Gastroesophageal sphincter (tissue), 4 donors: Measurements from ENCODE around the gene AKAP9. TPM values are rescaled to one million over a fixed set of nuclear protein-coding genes. Genes with fewer than 3 reads are reported as not detected.

Experiments
- ATAC-seq: fragments of 150-250 bp; one replicate; pipeline ENCODE4 v1.9.1; 2016; ENCODE audit warnings: mild to moderate bottlenecking, moderate library complexity
- H3K27ac ChIP-seq, 4 donors: fragments of 200-600 bp; sonication (generic) in 3 of 4; 1 replicate in 3 of 4; 2 replicates in 1 of 4; pipeline ENCODE4 v1.5.1; 2016 to 2019
- H3K27me3 ChIP-seq: fragments of 200-600 bp; sonication (generic); one replicate; pipeline ENCODE4 v1.5.1; 2019
- H3K36me3 ChIP-seq, 2 donors: fragments of 200-600 bp; sonication (generic); one replicate each; pipeline ENCODE4 v1.5.1; 2019; ENCODE audit warnings: control low read depth in 1 of 2
- H3K4me1 ChIP-seq, 3 donors: fragments of 200-600 bp; sonication (generic); 1 replicate in 2 of 3; 2 replicates in 1 of 3; pipeline ENCODE4 v1.5.1; 2016 to 2019; ENCODE audit warnings: control low read depth in 2 of 3
- H3K4me3 ChIP-seq, 2 donors: fragments of 200-600 bp; sonication (generic); one replicate each; pipeline ENCODE4 v1.5.1; 2019; ENCODE audit warnings: mild to moderate bottlenecking in 1 of 2, moderate library complexity in 1 of 2
- H3K9me3 ChIP-seq, 3 donors: fragments of 200-600 bp; sonication (generic); one replicate each; pipeline ENCODE4 v1.5.1; 2017 to 2019; ENCODE audit warnings: control low read depth in 2 of 3
- EP300 ChIP-seq: sonication (generic); formaldehyde crosslinking; IDR thresholded peaks from one replicate; pipeline ENCODE4 v1.6.1; 2017; ENCODE audit warnings: antibody characterized with exemption, mild to moderate bottlenecking
- POLR2A ChIP-seq, 2 donors: fragments of 450-650 bp; IDR thresholded peaks; one replicate each; pipeline ENCODE4 v1.6.1; 2017; ENCODE audit warnings: antibody characterized with exemption in 2 of 2, mild to moderate bottlenecking in 2 of 2, moderate library complexity in 1 of 2
- POLR2AphosphoS5 ChIP-seq: sonication (generic); formaldehyde crosslinking; IDR thresholded peaks from one replicate; pipeline ENCODE4 v1.6.1; 2017; ENCODE audit warnings: antibody characterized with exemption
- WGBS, 2 donors: methylation state at CpG; one replicate each; pipeline ENCODE4 v1.1.5; 2018; ENCODE audit warnings: low coverage in 1 of 2; 5-methylcytosine and 5-hydroxymethylcytosine counted together
- total RNA-seq, 4 donors: library from RNA; depleted of rRNA; stranded (reverse); fragments of >200 nt; gene quantifications; one replicate each; pipeline ENCODE4 v1.1.0, GENCODE V29; 2016
- TF ChIP-seq, protein P1 (sequence below), 4 experiments: fragments of 200-600 bp in 2 of 4; fragments of 450-650 bp in 2 of 4; sonication (generic) in 1 of 4; IDR thresholded peaks; one replicate each; pipeline ENCODE4 v1.5.1; 2017 to 2019; ENCODE audit warnings: antibody characterized with exemption in 4 of 4, mild to moderate bottlenecking in 2 of 4, moderate library complexity in 2 of 4

Gene AKAP9
- total RNA-seq, 4 donors from 2014 or later, result 38.5 to 99.0 (median 50.8) TPM

DNA sequence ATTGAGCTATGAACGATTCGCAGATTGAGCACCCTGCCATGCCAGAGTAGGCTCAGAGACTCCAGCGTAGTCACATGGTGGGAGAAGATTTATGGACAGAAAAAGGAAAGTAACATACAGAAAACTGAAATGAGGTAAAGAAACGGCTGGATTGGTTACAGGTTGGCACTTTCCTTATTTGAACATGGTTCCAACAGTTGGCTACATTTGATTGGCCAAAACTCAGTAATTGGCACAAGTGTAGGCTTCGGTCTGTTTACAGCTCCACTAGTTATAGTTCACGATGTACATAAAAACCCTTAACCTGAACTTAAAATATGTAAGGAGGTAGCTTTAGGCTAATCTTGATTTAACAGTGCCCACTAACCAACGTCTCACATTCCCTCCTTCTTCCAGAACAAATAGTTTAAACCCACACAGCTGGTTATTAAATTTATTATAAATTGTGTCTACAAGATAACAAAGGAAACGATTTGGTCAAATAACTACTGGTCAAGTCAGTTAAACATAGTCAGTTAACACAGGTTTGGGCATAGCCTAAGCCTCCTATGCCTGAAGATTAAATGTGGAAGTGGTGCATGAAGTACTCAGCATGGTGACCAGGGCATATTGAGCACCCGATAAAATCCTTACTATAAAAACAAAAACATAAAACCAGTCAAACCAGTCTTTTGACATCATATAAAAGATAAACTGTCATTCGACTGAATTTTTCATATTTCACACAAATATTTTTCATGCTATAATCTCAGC lies 42.2 kb upstream of the AKAP9 start:
- TF ChIP-seq EP300, result no peak
- no peak for TF ChIP-seq POLR2A (IDR thresholded peaks at IDR 0.05)
- TF ChIP-seq, protein P1, sequence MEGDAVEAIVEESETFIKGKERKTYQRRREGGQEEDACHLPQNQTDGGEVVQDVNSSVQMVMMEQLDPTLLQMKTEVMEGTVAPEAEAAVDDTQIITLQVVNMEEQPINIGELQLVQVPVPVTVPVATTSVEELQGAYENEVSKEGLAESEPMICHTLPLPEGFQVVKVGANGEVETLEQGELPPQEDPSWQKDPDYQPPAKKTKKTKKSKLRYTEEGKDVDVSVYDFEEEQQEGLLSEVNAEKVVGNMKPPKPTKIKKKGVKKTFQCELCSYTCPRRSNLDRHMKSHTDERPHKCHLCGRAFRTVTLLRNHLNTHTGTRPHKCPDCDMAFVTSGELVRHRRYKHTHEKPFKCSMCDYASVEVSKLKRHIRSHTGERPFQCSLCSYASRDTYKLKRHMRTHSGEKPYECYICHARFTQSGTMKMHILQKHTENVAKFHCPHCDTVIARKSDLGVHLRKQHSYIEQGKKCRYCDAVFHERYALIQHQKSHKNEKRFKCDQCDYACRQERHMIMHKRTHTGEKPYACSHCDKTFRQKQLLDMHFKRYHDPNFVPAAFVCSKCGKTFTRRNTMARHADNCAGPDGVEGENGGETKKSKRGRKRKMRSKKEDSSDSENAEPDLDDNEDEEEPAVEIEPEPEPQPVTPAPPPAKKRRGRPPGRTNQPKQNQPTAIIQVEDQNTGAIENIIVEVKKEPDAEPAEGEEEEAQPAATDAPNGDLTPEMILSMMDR (IDR thresholded peaks at IDR 0.05), result no peak
- TF ChIP-seq POLR2AphosphoS5, result no peak
- H3K9me3 ChIP-seq, result no peaks in the 10 kb centered on the region
- no peak for ATAC-seq
- H3K4me3 ChIP-seq, result no peak overlapping the region
- H3K27me3 ChIP-seq, result no peaks in the 10 kb centered on the region
- no peak overlapping the region for H3K27ac ChIP-seq
- H3K4me1 ChIP-seq, result peaks cover 0 to 18% (median 6%) of the 10 kb centered on the region in 3 donors
- WGBS, 2 donors, result 76 to 78% methylated on average over 10 of the region's 10 CpGs
- H3K36me3 ChIP-seq, result no peaks in the 10 kb centered on the region

DNA sequence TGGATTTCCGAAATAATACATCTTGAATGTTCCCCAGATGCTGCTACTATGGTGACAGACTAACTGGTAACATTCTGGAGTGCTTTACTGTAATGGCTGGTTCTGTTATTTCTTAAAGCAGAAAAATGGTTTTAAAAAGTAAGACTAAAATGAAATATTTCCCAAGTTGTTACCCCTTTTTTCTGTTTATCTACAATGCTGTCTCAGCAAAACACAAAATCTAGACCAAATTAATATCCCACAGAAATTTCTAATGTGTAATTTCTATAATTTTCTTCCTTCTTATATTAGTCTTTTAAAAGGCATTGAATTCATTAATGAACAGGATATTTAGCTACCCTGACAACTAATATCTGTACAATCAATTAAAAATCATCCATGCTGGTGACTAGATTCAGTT lies 41.1 kb upstream of the AKAP9 start:
- ATAC-seq, result no peak
- no peaks in the 10 kb centered on the region for H3K27me3 ChIP-seq
- peaks cover 0 to 7% (median 0%) of the 10 kb centered on the region in 3 donors for H3K4me1 ChIP-seq
- no peaks in the 10 kb centered on the region for H3K36me3 ChIP-seq
- 60 to 86% methylated on average over 1 of the region's 1 CpG for WGBS, 2 donors
- H3K9me3 ChIP-seq, result no peaks in the 10 kb centered on the region
- no peak overlapping the region for H3K27ac ChIP-seq
- H3K4me3 ChIP-seq, result no peak overlapping the region
- TF ChIP-seq POLR2A (IDR thresholded peaks at IDR 0.05), result no peak
- TF ChIP-seq, protein P1 (IDR thresholded peaks at IDR 0.05), result no peak
- no peak for TF ChIP-seq EP300
- no peak for TF ChIP-seq POLR2AphosphoS5

DNA sequence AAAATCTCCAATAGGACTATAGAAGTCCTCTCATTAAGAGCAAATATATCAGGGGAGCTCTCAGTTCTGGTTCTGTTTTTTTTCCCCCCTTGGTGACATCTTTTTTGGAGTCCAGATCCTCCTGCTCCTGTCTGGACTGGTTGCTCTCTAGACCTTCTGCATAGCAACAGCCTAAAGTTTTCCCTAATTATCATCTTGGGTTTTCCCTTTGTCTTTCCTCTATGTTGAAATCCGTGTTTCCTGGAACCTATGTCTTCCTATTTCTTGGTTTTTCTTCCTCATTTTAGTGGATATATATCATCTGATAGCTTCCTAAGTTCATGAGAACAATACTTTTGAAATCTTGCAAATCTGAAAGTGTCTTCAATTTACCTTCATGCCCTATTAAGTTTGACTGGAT lies 30.5 kb upstream of the AKAP9 start:
- no peak for TF ChIP-seq EP300
- TF ChIP-seq, protein P1 (IDR thresholded peaks at IDR 0.05), result no peak
- 74 to 100% methylated on average over 1 of the region's 1 CpG for WGBS, 2 donors
- no peaks in the 10 kb centered on the region for H3K4me1 ChIP-seq
- H3K9me3 ChIP-seq, result no peaks in the 10 kb centered on the region
- ATAC-seq, result no peak
- H3K36me3 ChIP-seq, result no peaks in the 10 kb centered on the region
- H3K27me3 ChIP-seq, result no peaks in the 10 kb centered on the region
- no peak overlapping the region for H3K4me3 ChIP-seq
- H3K27ac ChIP-seq, result no peak overlapping the region

DNA sequence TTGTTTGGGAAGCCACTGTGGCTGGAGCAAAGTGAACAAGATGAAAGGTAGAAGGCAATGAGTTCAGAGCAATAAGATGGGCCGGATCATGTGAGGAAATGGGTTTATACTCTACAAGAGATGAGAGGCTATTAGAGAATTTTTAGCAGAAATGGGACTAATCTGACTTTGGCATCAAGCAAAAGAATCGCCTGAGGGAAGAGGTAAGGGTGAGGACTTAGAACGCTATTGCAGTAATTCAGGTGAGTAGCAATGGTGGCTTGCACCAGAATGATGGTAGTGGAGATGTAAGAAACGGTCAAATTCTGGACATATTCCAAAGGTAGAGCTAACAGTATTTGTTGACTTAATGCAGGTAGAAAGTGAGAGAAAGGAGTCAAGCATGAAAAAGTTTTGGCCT lies 29.5 kb upstream of the AKAP9 start:
- Histone ChIP-seq H3K27ac (no peak overlapping the region), H3K4me1 (no peaks in the 10 kb centered on the region), H3K9me3 (no peaks in the 10 kb centered on the region), H3K27me3 (no peaks in the 10 kb centered on the region), H3K4me3 (no peak overlapping the region), H3K36me3 (no peaks in the 10 kb centered on the region)
- TF ChIP-seq, protein P1 (IDR thresholded peaks at IDR 0.05), result no peak
- TF ChIP-seq EP300 (no peak), POLR2AphosphoS5 (no peak), POLR2A (IDR thresholded peaks at IDR 0.05) (no peak)
- WGBS, 2 donors, result 89 to 100% methylated on average over 4 of the region's 4 CpGs
- ATAC-seq, result no peak

DNA sequence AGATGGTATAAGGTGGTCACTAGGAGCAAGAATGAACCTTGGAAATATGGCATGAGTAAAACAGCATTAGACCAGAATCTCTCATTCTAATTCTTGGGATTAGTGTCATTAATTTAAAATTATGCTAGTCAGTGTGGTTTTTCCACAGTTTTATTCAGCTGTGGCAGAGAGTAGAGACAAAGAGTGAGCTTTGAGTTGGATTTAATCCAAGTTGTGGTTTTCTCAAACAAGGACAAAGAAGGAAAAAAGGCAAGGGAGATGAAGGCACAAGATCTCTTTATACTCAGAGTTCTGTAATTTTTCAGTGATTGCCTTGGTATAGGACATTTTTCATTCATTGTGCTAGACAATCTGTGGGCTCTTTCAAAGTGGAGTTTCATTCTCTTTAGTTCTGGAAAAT lies 28.2 kb upstream of the AKAP9 start:
- no peaks in the 10 kb centered on the region for H3K36me3 ChIP-seq
- no peak overlapping the region for H3K4me3 ChIP-seq
- no peaks in the 10 kb centered on the region for H3K27me3 ChIP-seq
- H3K9me3 ChIP-seq, result no peaks in the 10 kb centered on the region
- TF ChIP-seq POLR2AphosphoS5 (no peak), POLR2A (IDR thresholded peaks at IDR 0.05) (no peak), EP300 (no peak)
- TF ChIP-seq, protein P1 (IDR thresholded peaks at IDR 0.05), result no peak
- no peak for ATAC-seq
- no peaks in the 10 kb centered on the region for H3K4me1 ChIP-seq
- H3K27ac ChIP-seq, result no peak overlapping the region
